Body of pancreas (tissue), 4 donors: ENCODE measurements around the gene VTA1.

Experiments used
- POLR2A ChIP-seq, 3 donors: fragments of 450-650 bp; IDR thresholded peaks; one replicate each; pipeline ENCODE4 v1.6.1; 2016; ENCODE audit warnings: antibody characterized with exemption in 3 of 3, mild to moderate bottlenecking in 2 of 3
- TF ChIP-seq, protein P1 (sequence below), 7 experiments: fragments of 450-650 bp in 4 of 7; fragments of 200-600 bp in 3 of 7; sonication (generic) in 3 of 7; IDR thresholded peaks; one replicate each; pipeline ENCODE4 v1.5.1; 2016 to 2019; ENCODE audit warnings: antibody characterized with exemption in 7 of 7

- TF ChIP-seq, protein P1, sequence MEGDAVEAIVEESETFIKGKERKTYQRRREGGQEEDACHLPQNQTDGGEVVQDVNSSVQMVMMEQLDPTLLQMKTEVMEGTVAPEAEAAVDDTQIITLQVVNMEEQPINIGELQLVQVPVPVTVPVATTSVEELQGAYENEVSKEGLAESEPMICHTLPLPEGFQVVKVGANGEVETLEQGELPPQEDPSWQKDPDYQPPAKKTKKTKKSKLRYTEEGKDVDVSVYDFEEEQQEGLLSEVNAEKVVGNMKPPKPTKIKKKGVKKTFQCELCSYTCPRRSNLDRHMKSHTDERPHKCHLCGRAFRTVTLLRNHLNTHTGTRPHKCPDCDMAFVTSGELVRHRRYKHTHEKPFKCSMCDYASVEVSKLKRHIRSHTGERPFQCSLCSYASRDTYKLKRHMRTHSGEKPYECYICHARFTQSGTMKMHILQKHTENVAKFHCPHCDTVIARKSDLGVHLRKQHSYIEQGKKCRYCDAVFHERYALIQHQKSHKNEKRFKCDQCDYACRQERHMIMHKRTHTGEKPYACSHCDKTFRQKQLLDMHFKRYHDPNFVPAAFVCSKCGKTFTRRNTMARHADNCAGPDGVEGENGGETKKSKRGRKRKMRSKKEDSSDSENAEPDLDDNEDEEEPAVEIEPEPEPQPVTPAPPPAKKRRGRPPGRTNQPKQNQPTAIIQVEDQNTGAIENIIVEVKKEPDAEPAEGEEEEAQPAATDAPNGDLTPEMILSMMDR (IDR thresholded peaks at IDR 0.05): no peak
- no peak for TF ChIP-seq POLR2A (IDR thresholded peaks at IDR 0.05)
Observed at GRCh38 chr6:142235272-142235671, 88.2 kb downstream of the VTA1 start.
